Dermis blood vessel endothelial cell (primary cell): ENCODE results near the gene RUNX3. TPM values are rescaled to one million over a fixed set of nuclear protein-coding genes. Genes with fewer than 3 reads are reported as not detected.

Experiments used
- DNase-seq: peaks from one replicate; pipeline ENCODE4 v3.0.0; 2010
- total RNA-seq: library from RNA; depleted of rRNA; stranded (reverse); fragments of >200 nt; gene quantifications from 2 replicates; pipeline ENCODE4 v1.2.3, GENCODE V29; 2014

Gene RUNX3
- total RNA-seq, 1 donor from 2014 or later: not detected

DNA sequence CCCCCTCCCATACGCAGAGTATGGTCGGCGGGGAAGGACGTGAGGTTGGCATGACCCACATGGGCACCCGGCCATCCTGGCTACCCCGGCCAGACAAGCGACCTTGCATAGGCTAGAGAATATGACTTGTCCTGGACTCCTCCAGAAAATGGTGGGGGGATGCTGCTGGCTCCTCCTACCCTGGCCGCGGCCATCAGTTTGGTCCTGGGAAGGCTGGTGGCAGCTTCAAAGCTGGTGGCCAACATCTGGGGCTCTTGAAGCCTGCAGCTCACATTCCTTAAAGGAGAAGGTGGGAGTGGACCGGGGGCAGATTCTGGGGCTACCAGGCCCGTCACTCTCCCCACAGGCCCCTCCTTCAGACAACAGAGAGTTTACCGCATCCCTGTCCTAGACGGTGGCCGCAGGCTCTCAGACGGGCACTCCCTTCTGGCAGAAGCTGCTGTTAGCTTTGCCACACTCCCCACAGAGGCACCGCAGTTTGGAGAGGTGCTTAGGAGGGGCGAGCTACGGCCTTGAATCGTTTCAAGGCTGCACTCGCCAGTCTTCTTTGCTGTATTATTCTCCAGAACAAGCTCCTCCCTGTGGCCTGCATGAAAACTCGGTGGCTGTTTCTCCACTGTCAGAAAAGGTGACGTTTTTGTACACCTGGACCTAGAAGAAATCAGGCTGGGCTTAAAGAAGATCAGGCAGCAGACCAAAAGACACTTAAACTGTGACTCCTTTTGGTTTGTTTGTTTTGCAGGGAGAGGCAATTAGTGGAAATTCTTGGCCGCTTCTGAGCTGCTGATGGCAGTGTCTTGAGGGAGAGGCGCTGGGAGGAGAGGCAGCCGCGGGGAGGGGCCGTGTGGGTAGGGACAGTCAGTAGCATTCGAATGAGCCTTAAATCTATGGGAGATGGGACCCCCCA lies 68.0 kb downstream of the RUNX3 start:
- no peak for DNase-seq

DNA sequence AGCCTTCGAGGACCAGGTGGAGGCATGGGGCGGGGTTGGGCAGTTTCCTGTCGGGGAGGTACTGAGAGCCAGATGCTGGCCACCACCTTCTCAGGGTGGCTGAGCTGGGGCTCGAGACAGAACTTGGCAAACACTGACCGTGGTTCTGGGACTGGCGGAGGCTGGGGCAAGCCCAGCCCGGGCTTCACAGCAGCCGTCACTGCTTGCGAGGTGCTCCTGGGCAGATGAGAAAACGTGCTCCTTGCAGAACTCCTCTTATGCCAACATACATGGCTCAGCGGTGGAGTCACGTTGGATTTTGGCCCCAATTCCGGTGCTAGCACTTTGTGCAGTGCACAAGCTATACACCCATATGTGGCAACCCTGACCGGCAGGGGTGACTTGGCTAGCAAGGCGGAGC lies 69.2 kb downstream of the RUNX3 start:
- no peak for DNase-seq

DNA sequence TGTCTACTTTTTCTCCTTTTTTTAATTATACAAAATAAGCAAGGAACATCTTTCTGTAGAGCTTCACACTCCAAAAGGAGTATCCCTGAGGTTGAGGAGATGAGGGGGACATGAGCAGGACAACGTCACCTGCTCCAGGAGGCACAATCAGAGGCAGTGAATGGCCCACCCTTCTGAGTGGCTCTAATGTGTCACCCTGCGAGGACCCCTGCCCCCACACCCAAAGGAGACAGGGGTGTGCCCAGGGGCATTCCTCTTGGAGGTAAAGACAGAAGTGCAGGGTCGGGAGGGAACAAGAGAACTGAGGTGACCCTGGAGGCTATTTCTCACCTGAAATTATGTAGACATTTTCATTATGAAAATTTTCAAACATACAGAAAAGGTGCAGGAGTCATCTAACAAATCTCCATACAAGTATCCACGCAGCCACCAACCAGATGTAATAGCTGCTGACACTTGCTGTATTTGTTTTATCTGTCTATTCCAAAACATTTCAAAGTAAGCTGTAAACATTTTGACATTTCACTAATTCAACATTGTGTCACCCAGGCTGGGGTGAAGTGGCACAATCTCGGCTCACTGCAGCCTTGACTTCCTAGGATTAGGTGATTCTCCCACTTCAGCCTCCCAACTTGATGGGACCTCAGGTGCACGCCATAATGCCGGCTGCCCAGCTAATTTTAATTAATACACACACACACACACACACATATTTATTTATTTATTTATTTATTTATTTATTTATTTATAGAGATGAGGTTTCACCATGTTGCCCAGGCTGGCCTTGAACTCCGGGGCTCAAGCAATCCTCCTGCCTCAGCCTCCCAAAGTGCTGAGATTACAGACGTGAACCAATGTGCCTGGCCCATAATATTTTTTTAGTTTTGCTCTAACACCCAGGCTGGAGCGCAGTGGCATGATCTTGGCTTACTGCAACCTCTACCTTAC lies 70.7 kb downstream of the RUNX3 start:
- DNase-seq: no peak

DNA sequence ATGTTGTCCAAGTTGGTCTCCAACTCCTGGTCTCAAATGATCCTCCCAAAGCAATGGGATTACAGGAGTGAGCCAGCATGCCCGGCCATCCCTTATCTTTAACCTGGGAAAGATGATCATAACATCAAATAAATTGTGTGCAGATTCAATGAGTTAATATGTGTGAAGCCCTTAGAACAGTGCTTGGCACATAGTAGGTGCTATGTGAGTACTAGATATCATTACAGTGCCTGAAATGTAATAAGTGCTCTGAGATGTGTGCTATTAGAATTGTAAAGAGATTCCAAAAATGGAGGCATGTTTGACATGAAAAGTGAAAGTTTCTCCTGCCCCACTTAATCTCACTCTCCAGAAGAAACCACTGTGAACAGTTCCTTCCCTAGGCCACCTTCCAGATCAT lies 71.8 kb downstream of the RUNX3 start:
- DNase-seq: no peak

DNA sequence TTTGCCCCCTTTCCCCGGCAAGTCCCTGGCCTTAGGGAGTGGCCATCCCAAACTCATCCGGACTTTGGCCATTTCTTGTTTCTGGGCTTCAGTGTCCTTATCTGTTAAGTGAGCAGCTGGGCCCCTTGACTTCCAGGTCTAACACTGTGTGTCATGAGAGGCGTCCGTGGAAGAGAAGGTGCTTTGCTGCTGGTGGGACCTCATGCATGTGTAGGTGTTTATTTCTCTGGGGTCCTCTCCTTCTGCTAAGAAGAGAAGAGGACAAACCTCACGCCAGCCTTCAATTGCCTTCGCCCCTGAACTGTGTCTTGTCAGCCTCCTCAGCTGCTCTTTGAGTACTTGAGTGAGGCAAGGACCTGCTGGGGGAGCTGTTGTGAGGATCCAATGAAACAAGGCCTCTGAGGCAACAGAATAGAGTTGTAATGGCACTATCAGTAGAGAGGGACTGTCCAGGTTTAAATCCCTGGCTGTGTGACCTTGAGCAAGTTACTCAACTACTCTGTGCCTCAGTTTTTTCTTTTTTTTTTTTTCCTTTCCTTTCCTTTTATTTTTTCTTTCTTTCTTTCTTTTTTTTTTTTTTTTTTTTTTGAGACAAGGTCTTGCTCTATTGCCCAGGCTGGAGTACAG lies 72.5 kb downstream of the RUNX3 start:
- DNase-seq: no peak

DNA sequence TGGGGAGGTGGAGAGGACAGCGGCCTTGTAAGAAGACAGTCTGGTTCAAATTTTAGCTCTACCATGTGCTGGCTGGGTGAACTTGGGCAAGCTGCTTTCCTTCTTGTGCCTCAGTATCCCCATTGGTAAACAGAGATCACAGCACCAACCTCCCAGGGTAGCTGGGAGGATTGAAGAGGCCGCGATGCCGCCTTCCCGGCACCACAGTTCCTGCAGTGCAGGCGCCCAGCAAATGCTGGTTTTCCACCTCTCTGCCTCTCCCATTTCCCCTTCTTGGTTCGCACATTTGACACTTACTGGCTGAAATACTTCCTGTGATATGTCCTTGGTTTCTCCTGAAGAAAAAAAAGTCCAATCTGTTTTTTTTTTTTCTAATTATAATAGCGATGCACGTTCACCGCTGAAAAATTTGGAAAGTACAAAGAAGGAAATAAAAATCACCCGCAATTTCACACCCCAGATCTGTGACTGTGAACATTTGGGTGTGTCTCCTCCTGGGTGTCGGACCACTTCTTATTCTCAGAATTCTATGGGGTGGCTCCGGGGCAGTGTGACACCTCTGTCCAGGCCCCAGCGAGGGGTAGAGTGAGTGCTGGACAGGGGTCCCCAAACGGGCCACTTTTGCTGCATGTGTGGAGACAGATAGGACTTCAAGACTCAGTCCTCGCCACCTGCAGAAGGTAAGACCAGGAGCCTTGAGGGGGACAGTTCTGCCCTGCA lies 73.1 kb downstream of the RUNX3 start:
- no peak for DNase-seq

DNA sequence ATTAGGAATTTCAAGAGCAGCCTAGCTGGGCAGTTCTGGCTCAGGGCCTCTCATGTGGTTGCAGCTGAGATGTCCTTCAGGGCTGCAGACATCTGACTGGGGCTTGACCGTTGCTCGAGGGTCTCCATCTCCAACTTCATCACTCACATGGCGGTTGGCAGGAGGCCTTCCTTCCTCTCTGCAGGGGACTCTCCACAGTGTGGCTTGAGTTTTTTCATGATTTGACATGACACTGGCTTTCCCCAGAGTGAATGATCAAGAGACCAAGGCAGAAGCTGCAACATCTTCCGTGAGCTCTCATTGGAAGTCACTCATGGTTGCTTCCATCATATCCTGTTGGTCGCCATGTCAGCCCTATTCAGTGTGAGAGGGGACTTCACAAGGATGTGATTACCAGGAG lies 74.6 kb downstream of the RUNX3 start:
- no peak for DNase-seq

DNA sequence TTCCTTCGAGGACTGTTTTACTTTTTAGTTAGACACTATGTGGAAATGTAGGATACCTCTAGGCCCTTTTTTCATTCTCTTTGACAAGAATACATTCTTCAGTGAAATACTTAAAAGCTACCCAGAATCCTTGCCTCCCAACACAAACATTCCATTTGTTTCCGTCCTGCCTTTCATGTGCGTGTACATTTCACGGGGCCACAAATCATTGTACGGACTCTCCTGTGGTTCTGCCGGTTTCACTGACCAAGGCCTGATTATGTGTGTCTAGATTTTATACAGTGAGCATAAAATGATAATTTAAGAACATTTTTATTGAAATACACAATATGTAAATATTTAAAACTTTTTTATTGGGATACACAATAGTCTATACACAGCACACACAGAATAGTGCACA lies 76.4 kb downstream of the RUNX3 start:
- DNase-seq: no peak

DNA sequence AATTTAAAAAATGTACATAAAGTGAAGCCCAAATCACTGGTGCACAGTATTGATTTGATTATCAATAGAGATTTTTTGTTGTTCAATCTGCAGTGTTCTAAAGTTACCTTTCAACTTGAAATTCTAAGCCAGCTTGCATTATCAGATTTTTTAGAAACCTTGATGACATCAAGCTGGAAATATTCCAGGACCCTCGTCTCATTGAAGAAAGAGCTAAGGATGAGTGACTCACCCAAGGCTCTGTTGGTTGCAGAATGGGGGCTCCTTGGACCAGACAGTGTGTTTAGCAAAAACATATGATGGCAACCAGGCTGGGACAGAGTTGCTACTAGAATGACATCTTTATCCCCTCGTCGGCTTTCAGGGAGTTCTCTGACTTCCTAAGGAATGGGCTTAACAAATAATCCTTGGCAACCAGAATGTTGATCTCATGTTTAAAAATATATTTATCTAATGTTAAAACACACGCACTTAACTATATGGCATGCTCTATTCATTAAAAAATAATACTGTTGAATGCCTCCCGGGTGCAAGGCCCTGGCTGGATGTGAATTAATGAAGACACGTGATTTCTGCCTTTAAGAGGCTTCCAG lies 79.7 kb downstream of the RUNX3 start:
- peak; percentile 70 for DNase-seq

DNA sequence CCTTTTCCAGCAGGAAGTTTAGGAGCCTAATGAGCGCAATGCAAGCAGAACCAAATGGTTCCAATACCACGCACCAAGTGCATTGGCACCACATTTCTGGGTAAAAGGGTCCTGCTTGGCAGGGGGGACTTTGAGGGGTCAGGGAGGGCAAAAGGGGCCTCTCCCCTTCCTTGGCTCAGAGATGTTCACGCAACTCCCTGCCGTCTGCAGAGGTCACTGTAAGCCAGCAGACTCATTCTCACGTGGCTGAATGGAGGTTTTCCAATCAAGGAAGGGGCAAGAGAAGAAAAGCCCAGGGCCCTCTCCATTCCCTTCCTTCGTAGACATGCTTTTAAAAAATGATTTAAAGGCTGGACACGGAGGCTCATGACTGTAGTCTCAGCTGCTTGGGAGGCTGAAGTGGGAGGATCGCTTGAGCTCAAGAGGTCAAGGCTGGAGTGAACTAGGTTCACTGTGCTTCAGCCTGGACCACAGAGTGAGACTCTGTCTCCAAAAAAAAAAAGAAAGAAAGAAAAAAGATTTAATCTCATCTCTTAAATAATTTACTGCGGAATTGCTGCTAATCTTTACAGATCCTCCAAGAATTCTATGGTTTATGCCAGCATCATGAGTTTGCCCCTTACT lies 80.3 kb downstream of the RUNX3 start:
- DNase-seq: peak; percentile 57

Other genes starting within 250 kb of the RUNX3 start
- 262 and 338 TPM in 2 replicates for gene CLIC4, start 184.8 kb downstream of the RUNX3 start, total RNA-seq